Activated CD4-positive, alpha-beta T cell treated with anti-CD3 and anti-CD28 coated beads, Interleukin-2, amount 10 ng/mL, durations not matched to agents 24 days and 14 days (primary cell): Measurements from ENCODE around the gene FNDC3B. TPM values are rescaled to one million over a fixed set of nuclear protein-coding genes. Genes with fewer than 3 reads are reported as not detected.

ENCODE experiments used
- DNase-seq: peaks from one replicate; pipeline ENCODE4 v3.0.0; 2022
- H3K27ac Mint-ChIP-seq: one replicate; pipeline ENCODE4 v1.8.0; 2022; ENCODE audit warnings: mild to moderate bottlenecking, mixed read lengths
- H3K27me3 Mint-ChIP-seq: one replicate; pipeline ENCODE4 v1.8.0; 2022; ENCODE audit warnings: mixed read lengths
- H3K36me3 Mint-ChIP-seq: one replicate; pipeline ENCODE4 v1.8.0; 2022; ENCODE audit warnings: low read depth, mild to moderate bottlenecking, mixed read lengths
- H3K4me1 Mint-ChIP-seq: one replicate; pipeline ENCODE4 v1.8.0; 2021; ENCODE audit warnings: mixed read lengths
- H3K4me3 Mint-ChIP-seq: one replicate; pipeline ENCODE4 v1.8.0; 2022; ENCODE audit warnings: mild to moderate bottlenecking, moderate library complexity, mixed read lengths
- H3K9me3 Mint-ChIP-seq: one replicate; pipeline ENCODE4 v1.8.0; 2021; ENCODE audit warnings: mixed read lengths
- intact Hi-C: fragments of 100-400 bp; cut with micrococcal nuclease; formaldehyde crosslinking; loops from one replicate; pipeline ENCODE4 v1.15.1; 2023
- total RNA-seq: library from RNA; stranded (reverse); gene quantifications from 2 replicates; pipeline ENCODE4 v1.2.3, GENCODE V29; 2022

Gene FNDC3B
- total RNA-seq, 1 donor from 2014 or later = 19.6 TPM

DNA sequence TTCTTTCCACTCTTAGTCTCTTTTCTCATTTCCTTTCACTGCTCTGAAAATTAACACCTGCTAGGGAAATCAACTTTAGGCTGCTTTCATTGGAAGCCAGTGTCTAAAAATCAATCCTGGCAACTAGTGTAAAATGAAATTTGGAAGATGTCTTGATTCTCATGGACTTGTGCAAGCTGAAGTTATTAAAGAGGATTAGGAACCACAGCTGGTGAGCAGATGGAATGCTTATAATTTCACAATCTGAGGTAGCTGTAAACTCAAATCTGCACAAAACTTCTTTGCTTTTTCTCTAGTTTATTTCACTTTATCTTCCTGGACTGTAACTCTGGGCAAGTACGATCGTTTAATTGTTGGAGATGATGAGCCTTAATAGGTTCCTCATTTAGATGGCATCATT lies 233.3 kb downstream of the FNDC3B start:
- no peak for DNase-seq
- Mint-ChIP-seq H3K27ac (no peak overlapping the region), H3K4me3 (no peak overlapping the region), H3K4me1 (no peaks in the 10 kb centered on the region), H3K36me3 (peaks cover 5% of the 10 kb centered on the region), H3K27me3 (no peaks in the 10 kb centered on the region), H3K9me3 (no peaks in the 10 kb centered on the region)
- intact Hi-C loops = no loop called here

- Mint-ChIP-seq H3K4me3 (no peak overlapping the region), H3K36me3 (peaks cover 5% of the 10 kb centered on the region), H3K4me1 (no peaks in the 10 kb centered on the region), H3K9me3 (no peaks in the 10 kb centered on the region), H3K27ac (no peak overlapping the region), H3K27me3 (no peaks in the 10 kb centered on the region)
- intact Hi-C loops = no loop called here
- no peak for DNase-seq
Observed at GRCh38 chr3:172273378-172273777, 234.0 kb downstream of the FNDC3B start.

- Mint-ChIP-seq H3K36me3 (peaks cover 5% of the 10 kb centered on the region), H3K27me3 (no peaks in the 10 kb centered on the region), H3K4me1 (no peaks in the 10 kb centered on the region), H3K4me3 (no peak overlapping the region), H3K27ac (no peak overlapping the region), H3K9me3 (no peaks in the 10 kb centered on the region)
- DNase-seq = no peak
- intact Hi-C loops = no loop called here
Observed at GRCh38 chr3:172274906-172275305, 235.5 kb downstream of the FNDC3B start.

DNA sequence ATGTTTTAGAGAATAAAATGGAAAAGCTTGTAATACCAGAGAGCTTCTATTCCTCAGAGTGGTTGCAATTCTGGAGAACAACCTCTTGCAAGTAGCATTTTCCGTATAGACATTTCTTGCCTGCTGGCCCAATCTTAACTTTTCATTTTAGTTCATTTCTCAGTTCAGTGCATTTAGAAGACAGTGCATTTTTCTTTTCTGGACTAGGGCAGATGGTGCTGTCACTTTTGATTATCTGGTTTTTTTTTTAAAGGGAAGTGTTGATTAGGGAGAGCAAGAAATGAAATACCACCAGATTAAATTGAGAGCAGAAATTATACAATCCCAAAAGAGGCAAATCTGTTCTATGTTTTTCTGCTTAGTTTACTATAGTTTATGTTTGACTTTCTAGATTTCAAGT lies 236.2 kb downstream of the FNDC3B start:
- Mint-ChIP-seq H3K9me3 (no peaks in the 10 kb centered on the region), H3K27me3 (no peaks in the 10 kb centered on the region), H3K4me3 (no peak overlapping the region), H3K27ac (no peak overlapping the region), H3K4me1 (no peaks in the 10 kb centered on the region), H3K36me3 (peaks cover 2% of the 10 kb centered on the region)
- no peak for DNase-seq
- intact Hi-C loops = no loop called here

DNA sequence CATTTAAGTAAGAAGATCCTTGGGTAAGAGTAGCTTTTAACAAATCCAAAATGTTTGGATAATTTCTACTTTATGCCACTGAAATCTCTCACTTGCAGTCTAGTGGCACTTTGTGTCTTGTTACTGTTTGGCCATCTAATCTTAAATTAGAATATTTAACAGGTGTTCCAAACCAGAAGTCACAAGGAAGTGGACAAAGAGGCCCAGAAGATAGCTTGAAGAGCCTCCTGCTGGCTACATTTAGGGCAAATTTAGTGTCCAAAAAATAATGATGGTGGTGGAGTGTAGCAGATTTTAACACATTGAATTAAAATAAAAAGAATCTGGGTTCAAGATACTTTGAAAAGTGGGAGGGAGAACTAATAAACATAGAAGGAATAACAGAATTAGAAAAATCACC lies 236.7 kb downstream of the FNDC3B start:
- Mint-ChIP-seq H3K36me3 (peaks cover 2% of the 10 kb centered on the region), H3K4me3 (no peak overlapping the region), H3K27me3 (no peaks in the 10 kb centered on the region), H3K4me1 (no peaks in the 10 kb centered on the region), H3K27ac (no peak overlapping the region), H3K9me3 (no peaks in the 10 kb centered on the region)
- intact Hi-C loops = no loop called here
- DNase-seq = no peak

GRCh38 chr3:172277151-172277652 lies 237.8 kb downstream of the FNDC3B start:
- DNase-seq = no peak
- H3K27ac Mint-ChIP-seq = no peak overlapping the region
- H3K27me3 Mint-ChIP-seq = no peaks in the 10 kb centered on the region
- H3K9me3 Mint-ChIP-seq = no peaks in the 10 kb centered on the region
- no peaks in the 10 kb centered on the region for H3K4me1 Mint-ChIP-seq
- intact Hi-C loops = no loop called here
- H3K4me3 Mint-ChIP-seq = no peak overlapping the region
- peaks cover 2% of the 10 kb centered on the region for H3K36me3 Mint-ChIP-seq

GRCh38 chr3:172279191-172279640 lies 239.8 kb downstream of the FNDC3B start:
- H3K36me3 Mint-ChIP-seq = no peaks in the 10 kb centered on the region
- no peaks in the 10 kb centered on the region for H3K4me1 Mint-ChIP-seq
- no peaks in the 10 kb centered on the region for H3K27me3 Mint-ChIP-seq
- intact Hi-C loops = no loop called here
- H3K4me3 Mint-ChIP-seq = no peak overlapping the region
- H3K27ac Mint-ChIP-seq = no peak overlapping the region
- H3K9me3 Mint-ChIP-seq = no peaks in the 10 kb centered on the region
- no peak for DNase-seq

DNA sequence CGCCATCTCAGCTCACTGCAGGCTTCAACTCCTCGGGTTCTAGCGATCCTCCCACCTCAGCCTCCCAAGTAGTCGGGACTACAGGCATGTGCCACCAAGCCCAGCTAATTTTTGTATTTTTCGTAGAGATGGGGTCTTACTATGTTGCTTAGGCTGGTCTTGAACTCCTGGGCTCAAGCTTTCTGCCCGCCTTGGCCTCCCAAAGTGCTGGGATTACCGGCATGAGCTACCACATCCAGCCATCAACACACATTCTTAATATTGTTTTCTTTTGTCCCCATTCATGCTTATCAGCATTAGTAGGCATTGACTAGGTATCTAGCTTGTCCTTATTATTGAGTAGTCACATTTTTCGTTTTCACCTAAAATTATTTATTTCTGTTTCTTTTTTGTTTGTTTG lies 240.6 kb downstream of the FNDC3B start:
- no peak for DNase-seq
- H3K36me3 Mint-ChIP-seq = peaks cover under 1% of the 10 kb centered on the region
- intact Hi-C loops = no loop called here
- no peaks in the 10 kb centered on the region for H3K27me3 Mint-ChIP-seq
- H3K4me1 Mint-ChIP-seq = no peaks in the 10 kb centered on the region
- no peak overlapping the region for H3K4me3 Mint-ChIP-seq
- no peak overlapping the region for H3K27ac Mint-ChIP-seq
- H3K9me3 Mint-ChIP-seq = no peaks in the 10 kb centered on the region

DNA sequence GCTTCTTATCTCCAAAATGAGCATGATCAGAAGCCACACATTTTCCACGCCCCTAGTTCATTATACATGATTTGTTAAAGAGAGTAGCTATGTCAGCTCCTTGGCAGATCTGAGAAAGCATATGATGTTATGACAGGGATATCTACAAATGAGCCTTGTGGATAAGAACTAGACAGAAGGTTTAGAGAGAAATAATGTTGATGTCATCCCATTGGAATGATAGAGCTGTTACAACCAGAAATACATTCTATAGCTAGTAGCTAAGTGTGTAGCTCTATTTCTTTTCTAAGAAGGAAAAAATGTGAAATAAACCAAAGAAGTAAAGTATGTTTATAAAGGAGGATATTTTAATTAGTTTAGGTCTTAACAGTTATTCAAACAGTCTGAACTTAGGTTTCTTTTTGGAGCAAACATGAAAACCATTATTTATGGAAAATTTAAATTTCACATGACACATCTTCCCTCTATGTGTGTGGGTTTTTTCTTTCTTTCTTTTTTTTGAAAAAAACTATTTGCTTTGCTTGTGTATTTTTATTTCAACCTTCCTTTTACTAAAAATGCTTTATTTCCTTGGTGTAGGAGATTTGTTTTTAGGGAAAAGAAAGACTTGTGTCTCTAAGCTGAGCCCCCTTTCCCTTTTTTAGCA lies 241.2 kb downstream of the FNDC3B start:
- intact Hi-C loops = no loop called here
- H3K9me3 Mint-ChIP-seq = no peaks in the 10 kb centered on the region
- no peak overlapping the region for H3K4me3 Mint-ChIP-seq
- no peak for DNase-seq
- H3K36me3 Mint-ChIP-seq = peaks cover 3% of the 10 kb centered on the region
- H3K27ac Mint-ChIP-seq = no peak overlapping the region
- no peaks in the 10 kb centered on the region for H3K27me3 Mint-ChIP-seq
- H3K4me1 Mint-ChIP-seq = no peaks in the 10 kb centered on the region

- intact Hi-C loops = no loop called here
- no peaks in the 10 kb centered on the region for H3K27me3 Mint-ChIP-seq
- no peaks in the 10 kb centered on the region for H3K4me1 Mint-ChIP-seq
- H3K4me3 Mint-ChIP-seq = no peak overlapping the region
- peaks cover 3% of the 10 kb centered on the region for H3K36me3 Mint-ChIP-seq
- H3K9me3 Mint-ChIP-seq = no peaks in the 10 kb centered on the region
- DNase-seq = no peak
- no peak overlapping the region for H3K27ac Mint-ChIP-seq
Observed at GRCh38 chr3:172281884-172282283, 242.5 kb downstream of the FNDC3B start.

- Mint-ChIP-seq H3K36me3 (peaks cover 3% of the 10 kb centered on the region), H3K4me1 (peaks cover under 1% of the 10 kb centered on the region), H3K27ac (no peak overlapping the region), H3K4me3 (no peak overlapping the region), H3K27me3 (no peaks in the 10 kb centered on the region), H3K9me3 (no peaks in the 10 kb centered on the region)
- intact Hi-C loops = no loop called here
- no peak for DNase-seq
Observed at GRCh38 chr3:172282850-172283249, 243.5 kb downstream of the FNDC3B start.

- H3K9me3 Mint-ChIP-seq = no peaks in the 10 kb centered on the region
- H3K27ac Mint-ChIP-seq = no peak overlapping the region
- H3K4me1 Mint-ChIP-seq = peaks cover 10% of the 10 kb centered on the region
- H3K4me3 Mint-ChIP-seq = no peak overlapping the region
- no peak for DNase-seq
- no peaks in the 10 kb centered on the region for H3K27me3 Mint-ChIP-seq
- peaks cover 3% of the 10 kb centered on the region for H3K36me3 Mint-ChIP-seq
- intact Hi-C loops = no loop called here
Observed at GRCh38 chr3:172283841-172284357, 244.5 kb downstream of the FNDC3B start.

GRCh38 chr3:172285844-172286243 lies 246.5 kb downstream of the FNDC3B start:
- no peak overlapping the region for H3K27ac Mint-ChIP-seq
- H3K4me3 Mint-ChIP-seq = no peak overlapping the region
- H3K9me3 Mint-ChIP-seq = no peaks in the 10 kb centered on the region
- no peak for DNase-seq
- H3K4me1 Mint-ChIP-seq = peaks cover 16% of the 10 kb centered on the region
- peaks cover 6% of the 10 kb centered on the region for H3K36me3 Mint-ChIP-seq
- intact Hi-C loops = no loop called here
- no peaks in the 10 kb centered on the region for H3K27me3 Mint-ChIP-seq

DNA sequence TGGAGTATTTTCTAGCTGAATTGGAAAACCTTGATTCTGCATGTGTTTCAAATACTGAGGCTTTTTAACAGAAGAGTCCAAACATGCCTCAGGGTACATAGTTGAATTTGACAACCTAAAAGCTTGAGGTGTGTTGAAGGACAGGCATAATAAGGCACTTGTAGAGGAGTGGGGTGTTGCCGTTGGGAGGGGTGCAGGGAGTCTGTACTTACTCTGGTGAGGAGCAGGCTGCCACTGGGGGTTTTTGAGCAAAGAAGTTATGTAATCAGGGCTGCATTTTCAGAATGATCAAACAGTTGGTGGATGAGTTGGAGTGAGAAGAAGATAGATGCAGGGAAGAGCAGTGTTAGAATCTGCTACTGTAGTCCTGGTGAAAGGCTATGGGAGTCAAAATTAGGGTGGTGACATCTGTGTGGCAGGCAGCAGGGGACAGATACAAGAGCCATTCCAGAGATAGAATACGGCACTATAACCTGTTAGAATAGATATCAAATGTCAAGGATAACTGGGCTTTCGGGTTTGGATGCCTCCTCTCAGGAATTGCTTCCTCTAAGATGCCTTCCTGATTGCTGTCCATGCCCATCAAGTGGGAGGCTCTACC lies 247.3 kb downstream of the FNDC3B start:
- intact Hi-C loops = no loop called here
- no peaks in the 10 kb centered on the region for H3K27me3 Mint-ChIP-seq
- no peak overlapping the region for H3K4me3 Mint-ChIP-seq
- H3K9me3 Mint-ChIP-seq = no peaks in the 10 kb centered on the region
- no peak for DNase-seq
- H3K4me1 Mint-ChIP-seq = peaks cover 16% of the 10 kb centered on the region
- peaks cover 6% of the 10 kb centered on the region for H3K36me3 Mint-ChIP-seq
- no peak overlapping the region for H3K27ac Mint-ChIP-seq
